ENCODE results near the gene TMEM135.

- TF ChIP-seq CTCF (IDR thresholded peaks at IDR 0.05) (no peak), EP300 (IDR thresholded peaks at IDR 0.05; ENCODE audit: low read depth) (no peak), POLR2AphosphoS5 (IDR thresholded peaks at IDR 0.05) (no peak), POLR2A (IDR thresholded peaks at IDR 0.05) (no peak)
These were observed 104.9 kb downstream of the TMEM135 start for GRCh38 chr11:87142594-87142993.

Data from transverse colon (tissue), 4 donors.